ENCODE results near the gene CSF1.
"Not testable (repeated sequence)": the region's sequence is repeated elsewhere in the genome, so short reads cannot be mapped to it uniquely, and the experiment has no call there.

Gene CSF1

DNA sequence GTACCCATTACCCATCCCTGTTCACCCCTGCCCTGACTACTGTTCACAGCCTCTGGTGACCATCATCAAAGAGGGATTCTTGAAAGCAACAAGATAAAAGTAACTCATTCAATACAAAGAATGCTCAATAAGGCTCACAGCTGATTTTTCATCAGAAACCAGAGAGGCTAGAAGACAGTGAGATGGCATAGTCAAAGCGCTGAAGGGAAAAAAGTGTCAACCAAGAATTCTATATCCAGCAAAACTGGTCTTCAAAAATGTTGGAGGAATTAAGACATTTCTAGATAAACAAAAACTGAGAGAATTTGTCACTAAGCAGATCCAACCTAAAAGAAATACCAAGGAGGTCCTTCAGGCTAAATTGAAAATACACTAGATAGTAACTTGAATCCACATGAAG, 27.1 kb downstream of the CSF1 start:
- no peak for DNase-seq (ENCODE audit: low spot score)

- no peak for DNase-seq (ENCODE audit: low spot score)
Measured at GRCh38 chr1:109938556-109938955, 27.9 kb downstream of the CSF1 start.

GRCh38 chr1:109942434-109942833, 31.8 kb downstream of the CSF1 start:
- no peak for DNase-seq (ENCODE audit: low spot score)

DNA sequence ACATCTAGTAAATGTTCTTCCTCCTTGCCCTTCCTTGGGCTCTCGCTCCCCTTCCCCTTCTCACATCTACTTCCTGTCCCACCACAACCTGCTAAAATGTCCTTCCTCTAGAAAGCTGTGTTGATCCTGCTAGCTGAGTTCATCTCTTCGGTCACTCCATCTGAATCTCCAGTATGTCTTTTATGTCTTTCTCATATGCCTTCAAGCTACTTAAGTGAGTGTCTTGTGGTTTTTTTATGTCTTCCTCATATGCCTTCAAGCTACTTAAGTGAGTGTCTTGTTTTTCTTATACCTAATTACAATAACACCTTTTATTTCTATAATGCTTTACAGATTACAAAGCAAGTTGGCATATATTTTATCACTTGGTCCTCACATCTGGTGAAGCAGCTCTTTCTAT, 33.9 kb downstream of the CSF1 start:
- DNase-seq (ENCODE audit: low spot score) = no peak

- DNase-seq (ENCODE audit: low spot score) = no peak
Measured at GRCh38 chr1:109946511-109946910, 35.9 kb downstream of the CSF1 start.

GRCh38 chr1:109947582-109948284, 37.1 kb downstream of the CSF1 start:
- no peak for DNase-seq (ENCODE audit: low spot score)

DNA sequence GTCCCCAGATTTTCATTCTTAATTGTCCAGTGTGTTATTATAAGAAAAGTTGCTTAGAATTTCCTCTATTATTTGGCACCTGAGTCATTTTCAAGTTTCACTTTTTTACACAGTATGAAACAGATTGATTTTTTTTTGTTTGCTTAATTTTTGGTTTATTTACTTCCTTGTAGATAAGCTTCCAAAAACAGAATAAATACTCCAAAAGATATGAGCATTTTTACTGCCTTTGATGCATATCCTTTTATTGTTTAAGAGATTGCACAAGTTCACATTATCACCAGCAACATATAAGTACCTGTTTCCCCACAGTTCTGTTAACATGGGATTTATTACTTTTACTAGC, 37.6 kb downstream of the CSF1 start:
- DNase-seq (ENCODE audit: low spot score) = no peak

DNA sequence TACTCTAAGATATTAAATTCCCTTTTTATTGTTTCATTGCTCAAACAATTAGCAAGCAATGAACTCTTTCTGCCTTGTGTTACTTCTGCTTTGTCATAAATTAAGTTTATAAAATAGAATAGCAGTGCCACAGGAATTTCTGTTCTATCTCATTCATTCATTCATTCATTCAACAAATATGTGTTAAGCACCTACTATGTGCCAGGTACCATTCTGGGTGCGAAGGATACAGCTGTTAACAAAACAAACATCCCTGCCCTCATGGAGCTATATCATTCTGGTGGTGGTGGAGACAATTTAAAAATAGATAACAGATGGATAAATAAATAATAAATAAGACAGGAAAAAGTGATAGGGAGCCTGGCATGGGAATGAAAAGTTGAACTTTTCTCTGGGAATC, 39.4 kb downstream of the CSF1 start:
- DNase-seq (ENCODE audit: low spot score) = no peak

DNA sequence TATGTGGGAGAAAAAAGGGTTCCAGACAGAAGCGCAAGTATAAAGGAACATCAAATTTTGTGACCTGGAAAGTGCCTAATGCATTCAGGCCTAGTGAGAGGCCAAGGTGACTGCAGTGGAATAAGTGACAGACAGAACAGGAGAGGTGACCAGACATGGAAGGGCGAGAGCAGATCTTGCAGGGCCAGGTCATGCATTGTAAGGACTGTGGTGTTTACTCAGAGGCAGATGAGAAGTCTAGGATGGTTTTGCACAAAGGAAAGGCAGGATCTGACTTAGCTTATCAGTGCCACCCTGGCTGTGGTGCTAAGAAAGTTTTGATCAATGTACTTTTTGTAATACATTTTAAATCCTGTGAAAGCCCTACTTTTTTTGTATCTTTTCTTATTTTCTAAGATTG, 39.9 kb downstream of the CSF1 start:
- DNase-seq (ENCODE audit: low spot score) = no peak

GRCh38 chr1:109951501-109951900, 40.9 kb downstream of the CSF1 start:
- not testable (repeated sequence) for DNase-seq (ENCODE audit: low spot score)

- no peak for DNase-seq (ENCODE audit: low spot score)
Measured at GRCh38 chr1:109954041-109954512, 43.4 kb downstream of the CSF1 start.

DNA sequence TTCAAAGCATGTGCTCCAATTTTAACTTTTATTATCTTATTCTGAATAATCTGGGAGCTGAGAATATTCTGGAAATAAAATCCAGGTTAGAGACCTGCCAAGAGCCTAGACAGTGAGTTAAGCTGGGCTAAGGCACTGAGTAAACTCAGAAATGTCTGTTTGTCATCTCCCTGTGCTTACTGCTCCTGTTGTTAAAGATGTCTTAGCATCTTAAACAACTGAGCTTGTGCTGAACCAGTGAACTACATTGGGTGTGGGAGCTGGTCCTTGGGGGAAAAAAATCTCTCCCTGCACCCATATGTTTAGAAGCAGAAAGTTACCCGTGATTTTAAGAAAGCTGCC, 49.0 kb downstream of the CSF1 start:
- DNase-seq (ENCODE audit: low spot score) = no peak

DNA sequence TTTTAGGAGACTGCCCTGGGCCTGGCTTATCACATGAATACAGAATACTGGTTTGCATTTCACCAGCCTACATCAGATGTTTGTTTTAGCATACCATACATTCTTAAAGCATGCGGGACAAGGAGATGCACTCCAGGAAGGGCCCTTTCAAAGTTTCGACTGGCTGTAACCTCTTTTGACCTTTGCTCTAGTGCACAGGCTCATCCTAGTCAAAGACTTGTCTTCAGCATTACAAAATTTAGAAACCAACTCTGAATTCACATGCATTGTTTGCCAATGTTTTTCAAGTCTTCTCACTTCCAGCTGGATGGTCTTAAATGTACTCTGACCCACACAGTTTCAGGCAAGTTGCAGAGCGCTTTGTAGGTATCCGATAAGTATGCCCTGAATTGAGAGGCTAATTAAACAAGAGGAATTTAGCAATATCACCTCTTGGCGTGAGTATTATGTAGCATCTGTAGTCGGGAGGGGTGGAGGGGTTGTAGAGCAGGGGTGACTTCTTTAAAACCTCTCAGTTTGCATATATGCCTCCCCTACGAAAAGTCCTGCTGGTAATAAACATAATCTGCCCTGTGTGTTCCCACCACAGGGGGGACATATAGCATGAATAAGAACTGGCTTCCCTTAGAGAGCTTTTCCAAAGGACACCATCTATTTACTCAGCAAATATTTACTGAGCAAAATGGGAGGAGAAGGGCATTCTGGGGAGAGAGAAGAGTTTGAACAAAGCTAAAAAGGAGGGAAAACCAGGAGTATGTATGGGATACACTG, 49.5 kb downstream of the CSF1 start:
- peak; percentile 61 for DNase-seq (ENCODE audit: low spot score)

- no peak for DNase-seq (ENCODE audit: low spot score)
Measured at GRCh38 chr1:109960745-109961094, 50.1 kb downstream of the CSF1 start.

- no peak for DNase-seq (ENCODE audit: low spot score)
Measured at GRCh38 chr1:109963864-109964263, 53.2 kb downstream of the CSF1 start.

DNA sequence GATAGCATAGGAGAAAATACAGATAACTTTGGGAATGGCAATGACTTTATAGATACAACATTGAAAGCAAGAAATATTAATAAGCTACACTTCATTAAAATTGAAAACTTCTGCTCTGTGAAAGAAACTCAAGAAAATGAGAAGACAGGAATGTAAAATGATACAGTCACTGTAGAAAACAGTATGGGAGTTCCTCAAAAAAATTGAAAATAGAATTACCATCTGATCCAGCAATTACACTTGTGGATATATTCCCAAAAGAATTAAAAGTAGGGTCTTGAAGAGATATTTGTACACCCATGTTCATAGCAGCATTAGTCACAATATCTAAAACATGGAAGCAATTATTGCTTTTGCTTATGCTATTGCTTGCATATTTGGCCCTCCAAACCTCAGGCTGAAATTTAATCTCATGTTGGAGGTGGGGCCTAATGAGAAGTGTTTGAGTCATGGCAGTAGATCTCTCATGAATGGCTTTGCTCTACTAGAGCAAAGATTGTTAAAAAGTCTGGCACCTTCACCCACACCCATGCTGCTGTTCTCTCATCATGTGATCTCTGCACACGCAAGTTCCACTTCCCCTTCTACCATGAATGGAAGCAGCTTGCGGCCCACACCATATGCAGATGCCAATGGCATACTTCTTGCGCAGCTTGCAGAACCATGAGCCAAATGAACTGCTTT, 58.6 kb downstream of the CSF1 start:
- DNase-seq (ENCODE audit: low spot score) = no peak

DNA sequence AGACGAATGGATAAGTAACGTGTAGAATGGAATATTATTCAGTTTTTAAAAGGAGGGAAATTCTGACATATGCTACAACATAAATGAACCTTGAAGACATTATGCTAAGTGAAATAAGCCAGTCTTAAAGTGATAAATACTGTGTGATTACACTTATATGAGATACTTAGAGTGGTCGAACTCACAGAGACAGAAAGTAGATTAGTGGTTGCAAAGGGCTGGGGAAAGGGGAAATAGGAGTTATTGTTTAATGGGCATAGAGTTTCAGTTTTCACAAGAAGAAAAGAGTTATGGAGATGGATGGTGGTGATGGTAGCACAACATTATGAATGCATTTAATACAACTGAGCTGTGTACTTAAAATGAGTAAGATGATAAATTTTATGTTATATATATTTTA, 59.3 kb downstream of the CSF1 start:
- DNase-seq (ENCODE audit: low spot score) = no peak

DNA sequence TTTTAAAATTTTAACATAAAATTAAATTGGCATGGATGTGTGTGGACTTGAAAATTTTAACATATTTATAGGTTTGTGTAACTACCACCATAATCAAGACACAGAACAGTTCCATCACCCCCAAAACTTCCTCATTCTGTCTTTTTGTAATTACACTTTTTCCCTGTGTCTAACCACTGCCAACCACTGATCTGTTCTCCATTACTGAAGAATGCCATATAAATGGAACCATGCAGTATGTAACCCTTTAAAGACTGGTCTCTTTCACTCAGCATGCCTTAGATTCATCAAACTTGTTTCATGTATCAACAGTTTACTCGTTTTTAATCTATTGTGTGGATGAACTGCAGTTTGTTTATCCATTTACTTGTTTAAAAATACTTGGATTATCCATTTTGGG, 60.9 kb downstream of the CSF1 start:
- no peak for DNase-seq (ENCODE audit: low spot score)

GRCh38 chr1:109974191-109974590, 63.5 kb downstream of the CSF1 start:
- no peak for DNase-seq (ENCODE audit: low spot score)

DNA sequence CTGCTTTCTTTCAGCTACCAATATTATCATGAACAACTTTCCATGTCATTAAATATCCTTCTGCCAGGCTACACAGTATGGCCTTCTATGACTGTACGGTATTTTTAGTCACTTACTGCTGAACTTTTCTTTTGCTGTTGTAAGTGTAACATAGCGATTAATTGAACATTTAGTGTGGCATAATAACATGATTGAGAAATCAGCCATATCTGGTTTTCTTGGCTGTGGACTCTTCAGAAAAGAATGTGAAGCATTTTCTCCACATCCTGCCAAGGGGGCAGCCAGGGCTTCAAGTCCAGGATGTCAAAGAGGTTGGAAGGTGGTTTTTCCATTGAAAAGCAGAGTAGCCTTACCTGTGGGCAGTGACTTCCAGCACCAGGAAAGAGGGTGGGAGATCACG, 65.1 kb downstream of the CSF1 start:
- DNase-seq (ENCODE audit: low spot score) = peak; percentile 22

DNA sequence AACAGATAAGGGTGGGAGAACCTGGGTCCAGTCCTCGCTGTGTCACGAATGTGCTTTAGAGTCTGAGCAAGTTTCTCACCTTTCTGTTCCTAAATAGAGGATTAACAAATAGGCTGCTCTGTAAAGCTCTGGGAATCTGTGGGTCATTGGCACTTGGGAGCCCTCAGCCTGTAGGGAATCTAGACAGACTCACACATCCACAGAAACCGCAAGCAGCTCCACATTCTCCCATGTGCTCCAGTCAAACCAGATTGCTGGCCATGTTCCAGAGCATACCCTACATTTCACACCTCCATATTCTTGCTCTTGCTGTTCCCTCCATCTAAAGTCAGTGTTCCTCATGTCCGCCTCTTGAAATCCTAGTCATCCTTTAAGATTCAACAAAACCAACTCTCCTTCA, 66.1 kb downstream of the CSF1 start:
- no peak for DNase-seq (ENCODE audit: low spot score)

DNA sequence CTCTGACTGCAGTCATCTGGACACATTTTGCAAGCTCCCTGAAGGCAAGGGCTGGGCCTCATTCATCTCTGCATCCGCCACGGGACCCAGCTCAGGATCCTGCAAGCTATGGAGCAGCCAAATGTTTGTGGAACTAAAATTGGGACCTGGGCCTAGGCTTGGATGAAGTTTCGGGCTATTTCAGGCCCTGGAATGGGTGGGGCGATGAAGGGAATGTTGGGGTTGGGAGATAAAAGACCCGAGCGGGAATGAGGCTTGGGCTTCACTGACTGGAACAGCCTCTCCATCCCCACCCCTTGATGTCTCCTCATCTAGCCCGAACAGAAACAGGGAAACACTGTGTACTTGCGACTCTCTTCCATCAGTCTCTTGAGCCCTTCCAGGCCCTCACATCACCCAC, 66.6 kb downstream of the CSF1 start:
- DNase-seq (ENCODE audit: low spot score) = no peak

DNA sequence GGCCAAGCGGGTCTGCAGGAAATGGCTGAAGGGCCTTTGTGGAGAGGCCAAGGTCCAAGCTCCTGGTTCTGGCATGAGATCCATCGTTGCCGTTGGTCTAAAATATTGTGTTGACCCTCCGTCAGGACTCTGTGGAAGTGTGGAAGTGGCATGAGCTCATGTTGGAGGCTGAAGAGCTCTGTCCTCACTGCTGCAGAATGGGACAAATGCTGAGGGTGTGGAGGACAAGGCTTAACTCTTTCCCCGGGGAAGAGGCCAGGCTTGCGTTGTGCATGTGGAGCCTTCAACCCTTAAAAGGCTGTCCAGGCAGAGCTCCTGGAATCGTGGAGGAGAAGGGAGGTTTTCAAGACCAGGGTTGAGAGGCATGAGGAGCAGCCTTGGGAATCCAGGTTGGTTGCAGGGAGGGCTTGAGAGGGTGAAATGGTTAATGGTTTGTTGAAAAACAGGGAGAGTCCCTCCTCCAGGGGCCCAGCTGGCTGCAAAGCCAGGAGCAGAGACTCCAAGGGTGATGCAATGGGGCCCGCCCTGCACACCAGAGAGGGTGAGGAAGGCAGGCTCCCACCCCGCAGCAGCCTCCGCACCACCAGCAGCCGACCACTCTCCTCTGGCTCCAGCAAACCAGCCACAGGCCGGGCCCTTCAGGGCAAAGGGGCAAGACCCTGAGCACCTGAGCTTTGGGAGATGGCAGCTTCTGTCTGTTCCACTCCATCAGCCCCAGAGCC, 67.2 kb downstream of the CSF1 start:
- DNase-seq (ENCODE audit: low spot score) = no peak

All from SW480 (cell line).